HG03575 (cell line): ENCODE measurements around the gene CDC6.

Experiments used
- ATAC-seq: cut with Tn5 transposase; IDR thresholded peaks from one replicate; pipeline ENCODE4 v1.9.1; 2021; ENCODE audit not compliant: unreplicated experiment, insufficient number of reproducible peaks, low FRiP score; ENCODE audit errors: extremely low read depth

Gene CDC6

DNA sequence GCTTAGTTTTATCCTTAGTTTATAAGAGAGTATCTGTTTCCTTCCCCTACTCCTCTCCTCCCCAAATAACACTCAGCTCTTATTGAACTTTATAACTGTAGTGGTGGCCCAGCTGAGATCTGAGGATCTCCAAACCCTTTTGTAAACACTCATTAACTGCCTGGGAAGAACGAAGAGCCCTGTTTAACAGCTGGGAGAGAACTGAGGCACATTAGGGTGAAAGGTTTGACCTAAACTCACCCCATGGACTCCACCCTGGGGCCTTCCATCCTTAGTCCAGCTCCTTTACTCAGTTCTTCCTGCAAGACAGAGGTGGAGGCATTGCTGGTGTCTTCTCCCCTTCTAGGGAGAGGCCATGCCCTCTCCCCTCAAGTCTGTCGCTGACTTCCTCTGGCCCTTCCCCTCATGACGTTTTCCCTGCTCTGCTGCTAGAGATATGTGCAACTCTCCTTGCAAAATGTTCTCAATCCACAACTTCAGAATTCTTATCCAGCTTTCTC, 20.1 kb downstream of the CDC6 start:
- no peak for ATAC-seq

DNA sequence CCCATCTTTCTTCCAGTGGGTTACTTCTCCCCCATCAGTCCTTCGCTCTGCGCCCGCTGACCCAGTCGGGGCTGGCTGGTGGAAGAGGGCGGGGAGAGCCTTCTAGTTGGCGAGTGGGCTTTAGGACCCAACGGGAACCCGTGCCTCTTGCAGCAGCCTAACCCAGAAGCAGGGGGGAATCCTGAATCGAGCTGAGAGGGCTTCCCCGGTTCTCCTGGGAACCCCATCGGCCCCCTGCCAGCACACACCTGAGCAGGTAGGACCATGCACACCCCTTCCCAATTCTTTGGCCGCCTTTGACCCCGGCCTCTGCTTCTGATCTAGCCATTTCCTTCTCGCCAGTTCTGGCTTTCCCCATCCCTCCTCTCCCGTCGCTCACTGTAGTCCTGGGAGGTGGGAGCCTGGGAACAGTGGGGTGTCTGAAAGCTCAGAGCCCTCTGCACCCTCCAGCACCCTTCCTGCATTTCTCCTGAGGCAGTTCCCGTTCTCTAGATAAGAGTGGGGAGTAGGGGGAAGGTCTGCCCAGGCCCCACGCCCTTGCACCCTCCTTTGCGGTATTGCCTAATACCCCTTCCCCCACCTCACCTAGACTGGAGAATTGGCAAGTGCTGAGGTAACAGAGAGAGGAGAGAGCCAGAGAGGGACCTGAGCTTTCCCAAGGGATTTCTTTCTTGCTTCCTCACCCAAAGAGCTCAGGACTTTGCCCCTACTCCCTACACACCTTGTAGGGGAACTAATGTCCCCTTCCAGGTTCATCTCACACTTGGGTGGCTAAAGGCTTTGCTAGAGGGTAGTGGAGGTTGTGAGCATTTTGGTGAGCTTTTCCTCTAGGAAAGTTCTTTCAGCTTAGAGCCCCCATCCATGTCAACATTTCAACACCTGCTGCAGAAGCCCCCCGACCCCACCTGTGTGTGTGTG, 21.6 kb downstream of the CDC6 start, which contains the start of gene RARA:
Gene RARA (plus strand): TSS at position 150 of the 918 bp plus-strand sequence. CDS start 22,039 bp downstream, outside the sequence.
- no peak for ATAC-seq

DNA sequence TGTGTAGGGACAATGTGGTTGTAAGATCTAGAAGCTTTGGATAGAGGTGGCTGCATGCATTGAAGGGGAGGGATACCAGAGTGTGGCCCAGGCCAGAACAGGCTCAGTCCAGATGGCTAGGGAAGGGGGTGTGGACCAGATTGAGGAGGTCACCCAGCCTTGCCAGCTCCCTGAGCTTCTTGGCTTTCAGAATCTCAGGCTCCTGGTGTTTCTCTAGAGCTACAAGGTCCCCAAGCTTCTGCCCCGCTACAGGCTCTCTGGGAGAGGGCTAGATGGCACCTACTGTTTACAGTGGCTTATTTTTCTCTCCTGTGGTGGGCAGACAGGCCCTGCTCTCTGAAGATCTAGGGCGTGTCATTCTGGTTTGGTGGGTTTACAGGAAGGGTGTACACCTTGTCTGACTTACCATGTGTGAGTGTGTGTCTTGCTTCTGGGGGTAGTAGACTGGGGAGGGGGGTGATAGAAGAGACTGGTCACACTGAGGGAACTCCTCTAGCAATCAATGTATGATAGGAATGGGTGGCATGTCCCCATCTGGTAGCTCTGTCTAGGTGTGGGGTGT, 22.4 kb downstream of the CDC6 start:
- ATAC-seq: no peak

DNA sequence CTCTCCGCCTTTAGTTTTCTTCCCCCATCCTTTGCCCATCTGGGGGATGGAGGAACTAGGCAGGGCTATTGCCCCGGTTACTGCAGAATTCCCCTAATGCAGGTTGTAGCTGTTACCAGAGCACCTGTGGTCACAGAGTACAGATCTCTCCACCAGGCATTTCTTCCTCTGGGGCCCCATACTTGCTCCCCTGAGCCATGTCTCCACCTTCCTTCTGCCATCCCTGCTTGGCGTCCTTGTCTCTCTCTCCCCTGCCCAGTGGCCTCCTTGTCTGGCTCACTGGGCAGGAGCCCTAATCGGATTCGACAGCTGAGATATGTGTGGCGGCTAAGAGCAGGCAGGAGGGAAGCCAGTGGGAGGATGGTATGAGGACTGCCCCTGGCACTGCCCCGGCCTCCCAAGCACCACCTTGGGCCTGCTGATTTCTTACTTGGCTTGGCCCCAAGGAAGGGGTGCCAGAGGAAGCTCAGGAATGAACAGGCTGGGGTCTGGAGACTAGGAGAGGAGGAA, 23.3 kb downstream of the CDC6 start:
- no peak for ATAC-seq

DNA sequence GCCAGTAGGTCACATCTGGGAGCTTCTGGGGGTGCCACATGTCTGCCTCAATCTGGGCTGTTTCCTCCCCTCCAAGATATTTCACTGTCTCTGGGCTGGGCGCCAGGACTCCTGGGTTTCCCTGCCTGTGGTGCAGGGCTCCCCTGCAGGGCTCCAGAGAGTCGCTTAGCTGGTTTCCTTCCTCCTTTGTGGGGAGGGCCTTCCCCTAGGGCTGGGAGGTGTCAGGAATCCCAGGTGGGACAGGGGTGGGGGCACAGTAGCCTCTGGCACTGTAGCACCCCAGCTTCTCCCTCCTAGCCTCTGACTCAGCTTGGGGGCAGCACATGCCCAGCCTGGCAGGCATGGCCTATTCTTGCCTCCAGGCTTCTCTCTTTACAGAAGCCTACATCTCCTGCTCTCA, 23.9 kb downstream of the CDC6 start:
- no peak for ATAC-seq

DNA sequence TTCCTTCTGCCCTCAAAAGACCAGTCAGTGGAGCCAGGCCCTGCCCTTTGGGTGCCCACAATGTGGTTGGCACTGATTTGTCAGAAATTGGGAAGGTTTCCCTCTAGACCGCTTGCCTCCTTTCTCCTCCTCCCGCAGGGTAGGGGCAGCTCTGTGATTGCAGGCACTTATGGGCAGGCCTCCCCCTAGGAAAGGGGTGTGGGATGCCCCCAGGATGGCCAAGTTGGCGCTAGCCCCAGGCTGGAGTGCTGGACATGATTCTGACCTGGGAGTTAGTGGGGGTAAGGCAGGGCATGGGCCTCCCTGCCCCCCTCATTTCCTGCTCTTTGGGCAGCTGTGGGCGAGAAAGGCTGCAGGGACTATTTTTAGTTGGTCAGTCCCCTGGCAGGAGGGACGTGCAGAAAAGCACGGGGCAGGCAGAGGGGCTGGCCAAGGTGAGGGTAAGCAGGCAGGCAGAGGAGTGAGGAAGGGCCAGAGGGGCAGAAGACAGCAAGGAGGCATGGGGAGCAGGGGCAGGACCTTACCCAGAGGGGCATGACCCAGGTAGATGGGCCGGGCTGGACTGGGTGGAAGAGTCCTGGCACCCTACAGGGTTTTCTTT, 24.6 kb downstream of the CDC6 start:
- no peak for ATAC-seq

DNA sequence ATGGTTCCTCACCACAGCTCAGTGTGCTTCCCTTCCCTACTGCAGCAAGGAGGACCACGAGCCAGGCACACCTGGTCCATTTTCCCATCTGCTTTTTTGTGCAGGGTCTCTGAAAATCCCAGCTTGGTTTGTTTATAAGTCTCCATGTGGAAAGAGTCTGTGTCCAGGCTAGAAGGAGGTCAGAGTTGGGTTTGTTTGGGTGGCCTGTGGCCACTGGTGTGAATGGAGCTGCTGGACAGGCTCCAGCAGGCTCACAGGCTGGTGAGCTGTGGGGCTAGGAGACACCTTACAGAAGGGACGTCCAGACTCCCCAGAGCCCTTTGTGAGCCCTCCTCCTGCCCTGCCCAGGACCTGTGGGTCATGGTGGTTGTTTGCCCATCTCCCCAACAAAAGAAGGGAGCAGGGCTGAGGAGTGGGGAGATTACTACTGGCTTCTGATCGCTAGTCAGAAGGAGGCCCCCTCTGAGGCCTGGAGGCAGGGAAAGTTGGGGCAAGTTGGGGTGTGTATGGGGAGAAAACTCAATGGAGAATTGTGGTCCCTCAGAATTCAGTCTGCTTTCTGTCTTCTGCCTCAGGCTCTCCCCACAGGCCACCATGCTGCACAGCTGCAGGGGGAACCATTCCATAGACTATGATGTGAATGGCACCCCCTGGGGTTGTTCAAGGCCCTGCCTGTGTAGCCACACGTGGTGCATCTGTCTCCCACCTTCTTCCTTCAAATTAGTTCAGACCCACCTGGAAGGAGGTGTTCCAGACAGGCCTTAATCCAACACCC, 25.4 kb downstream of the CDC6 start:
- ATAC-seq: no peak

DNA sequence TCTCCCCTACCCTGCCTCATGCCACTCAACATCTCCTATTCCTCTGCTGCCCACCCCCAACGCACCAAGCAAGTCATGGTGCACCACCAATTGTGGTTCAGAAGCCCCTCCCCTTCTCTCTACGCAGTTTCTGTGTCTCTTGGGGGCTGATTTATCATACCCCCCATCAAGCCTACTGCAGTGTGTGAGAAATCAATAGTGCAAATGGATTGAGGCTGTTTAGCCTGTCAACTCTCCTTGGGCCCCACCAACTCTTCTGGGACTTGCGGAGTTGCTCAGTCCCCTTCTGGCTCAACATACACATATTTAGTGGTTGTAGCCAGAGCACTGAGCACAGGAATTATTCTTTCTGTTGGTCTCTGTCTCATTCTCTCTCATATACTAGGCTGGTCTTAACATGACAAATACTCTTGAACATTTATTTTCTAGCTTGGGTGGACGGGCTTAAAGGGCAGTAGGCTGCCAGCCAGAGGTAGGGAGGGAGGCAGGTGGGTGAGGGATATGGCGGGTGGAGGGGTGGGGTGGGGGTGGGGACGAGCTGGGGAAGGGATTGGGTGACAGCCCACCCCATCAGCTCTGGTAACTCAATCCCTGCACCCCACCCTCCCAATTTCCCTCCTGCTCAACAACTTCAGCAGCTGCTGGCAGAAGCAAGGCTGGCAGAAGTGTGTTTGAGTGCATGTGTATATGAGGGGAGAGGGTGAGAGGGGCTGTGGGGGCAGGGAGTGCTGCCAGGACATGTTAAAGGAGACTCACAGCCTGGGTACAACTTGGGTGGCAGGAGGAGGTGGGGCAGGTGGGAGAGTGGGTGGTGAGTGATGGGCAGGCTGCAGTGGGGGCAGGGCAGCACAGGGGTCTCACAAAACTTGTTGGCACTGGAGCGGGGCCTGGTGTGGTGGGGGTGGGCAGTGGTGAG, 26.2 kb downstream of the CDC6 start:
- no peak for ATAC-seq

DNA sequence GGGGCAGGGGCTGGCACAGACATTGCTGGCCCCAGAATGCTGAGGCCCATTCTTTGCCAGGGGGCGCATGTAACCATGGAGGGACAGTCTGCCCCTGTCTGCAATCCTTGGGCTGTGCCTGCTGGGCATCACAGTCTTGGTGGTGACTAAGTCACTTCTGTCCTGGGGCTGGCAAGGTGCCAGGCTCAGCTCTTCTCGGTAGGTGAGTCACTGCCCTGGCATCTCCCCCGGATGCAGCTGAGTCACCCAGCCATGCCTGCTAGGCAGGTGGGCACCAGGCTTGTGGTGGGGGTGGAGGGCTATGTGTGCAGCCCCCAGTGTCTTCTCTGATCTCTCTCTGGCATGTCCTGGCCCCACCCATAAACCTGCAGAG, 26.9 kb downstream of the CDC6 start:
- no peak for ATAC-seq

DNA sequence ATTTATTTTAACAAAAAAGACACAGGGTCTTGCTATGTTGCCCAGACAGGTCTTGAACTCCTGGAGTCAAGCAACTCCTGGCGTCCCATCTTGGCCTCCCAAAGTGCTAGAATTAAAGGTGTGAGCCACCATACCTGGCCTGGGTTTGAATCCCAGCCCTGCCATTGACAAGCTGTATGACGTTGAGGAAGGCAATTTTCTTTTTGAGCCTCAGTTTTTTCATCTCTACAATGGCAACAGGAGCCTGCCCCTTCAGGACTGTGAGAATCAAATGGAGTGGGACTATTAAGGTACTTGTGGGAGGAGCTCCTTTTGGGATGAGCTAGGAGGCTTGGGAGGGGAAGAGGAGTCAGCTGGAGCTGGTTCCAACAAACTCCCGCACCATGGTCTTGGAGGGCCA, 27.5 kb downstream of the CDC6 start:
- no peak for ATAC-seq

DNA sequence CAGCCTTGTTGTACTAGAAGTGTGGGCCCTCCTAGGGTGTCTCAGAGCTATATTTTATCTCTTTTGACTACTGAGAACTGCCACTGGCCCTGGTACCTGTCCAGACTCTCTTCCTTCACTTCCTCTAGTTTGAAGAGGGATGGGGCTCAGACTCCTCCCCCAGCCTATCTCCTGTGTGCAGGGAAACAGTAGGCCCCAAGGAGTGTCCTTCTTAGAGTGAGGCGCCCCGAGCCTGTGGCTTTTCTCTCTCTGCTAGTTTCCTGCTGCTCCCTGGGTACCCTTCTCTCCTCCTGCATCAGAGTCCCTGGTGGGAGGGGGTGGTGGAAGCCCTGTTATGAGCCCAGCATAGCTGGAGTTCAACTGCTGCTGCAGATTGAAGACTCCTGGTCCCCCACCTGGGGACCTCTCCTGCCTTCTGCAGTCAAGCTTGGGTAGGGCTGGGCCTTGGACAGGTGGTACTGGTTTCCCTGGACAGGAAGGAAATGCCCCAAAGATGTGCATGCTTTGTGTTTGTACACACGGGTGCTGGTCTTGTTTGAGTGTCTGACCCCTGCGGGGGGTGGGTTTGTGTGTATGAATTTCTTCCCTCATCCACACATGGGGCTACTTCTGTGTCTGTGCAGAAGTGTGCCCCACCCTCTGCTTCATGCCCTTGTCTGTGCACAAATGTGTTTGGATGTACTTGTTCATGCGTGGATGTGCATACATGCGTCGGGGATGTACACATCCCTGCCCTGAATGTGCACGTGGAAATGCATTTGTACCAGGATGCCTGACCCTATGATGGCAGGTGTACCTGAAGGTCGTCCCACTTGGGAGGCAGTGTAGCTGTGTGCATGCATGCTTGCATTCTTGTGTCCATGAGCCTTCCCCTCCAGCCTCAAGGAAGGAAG, 28.2 kb downstream of the CDC6 start:
- no peak for ATAC-seq

DNA sequence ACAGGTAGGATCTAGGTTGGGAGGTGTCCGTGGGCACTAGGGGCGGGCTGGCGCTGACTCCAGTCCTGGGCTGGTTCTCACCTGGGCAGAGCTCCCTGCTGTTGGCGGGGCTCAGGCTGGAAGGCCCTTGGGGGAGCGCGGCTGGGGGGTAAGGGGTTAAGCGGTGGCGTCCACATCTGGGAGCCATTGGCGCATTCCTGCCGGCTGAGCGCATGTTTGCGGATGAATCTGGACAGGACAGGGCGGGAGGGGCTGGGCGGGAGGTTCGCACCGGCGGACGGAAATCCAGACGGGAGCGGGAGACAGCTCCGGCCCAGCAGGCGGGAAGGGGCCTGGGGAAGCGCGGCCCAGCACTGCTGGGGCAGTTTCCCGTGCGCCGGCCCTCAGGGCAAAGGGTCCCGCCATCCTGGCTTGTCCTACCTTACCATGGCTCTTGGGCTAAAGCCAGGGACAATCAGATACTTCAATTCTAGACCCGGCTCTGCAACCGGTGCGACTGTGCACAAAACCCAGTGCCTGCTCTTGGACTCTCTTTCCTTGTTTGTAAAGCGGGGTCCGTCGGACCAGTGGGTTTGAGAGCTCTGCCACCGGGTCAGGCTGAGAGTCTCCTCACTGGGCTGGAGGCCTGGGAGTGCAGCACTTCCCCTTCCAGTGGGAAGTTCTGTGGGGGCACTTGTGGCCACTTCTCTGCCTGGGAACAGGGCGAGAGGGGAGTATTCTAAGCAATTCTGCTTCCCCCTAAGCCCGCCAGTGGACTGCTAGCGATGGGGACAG, 29.1 kb downstream of the CDC6 start:
- no peak for ATAC-seq

DNA sequence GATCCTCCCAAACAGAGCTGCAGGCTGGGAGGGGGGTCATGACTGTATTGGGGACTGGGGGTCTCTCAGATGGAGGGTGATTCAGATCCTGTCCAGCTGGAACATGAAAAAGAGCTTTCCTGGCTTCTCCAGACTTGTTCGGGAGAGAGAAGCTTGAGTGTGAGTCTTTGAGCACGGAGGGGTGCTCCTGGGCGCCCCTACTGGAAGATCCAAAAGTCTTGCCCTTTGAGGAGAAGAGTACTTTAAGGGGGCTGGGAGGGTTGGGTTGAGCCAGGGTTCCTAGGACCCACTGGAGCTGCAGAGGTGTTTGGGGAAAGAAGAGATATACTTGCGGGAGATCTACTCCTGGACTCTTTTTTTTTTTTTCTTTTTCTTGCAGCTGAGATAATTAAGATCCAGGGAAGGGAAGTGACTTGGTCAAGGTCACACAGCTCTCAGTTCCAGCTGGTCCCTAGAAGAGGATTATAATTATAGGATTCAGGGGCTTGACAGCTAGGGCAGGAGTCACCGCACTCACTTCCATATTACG, 29.7 kb downstream of the CDC6 start:
- no peak for ATAC-seq

DNA sequence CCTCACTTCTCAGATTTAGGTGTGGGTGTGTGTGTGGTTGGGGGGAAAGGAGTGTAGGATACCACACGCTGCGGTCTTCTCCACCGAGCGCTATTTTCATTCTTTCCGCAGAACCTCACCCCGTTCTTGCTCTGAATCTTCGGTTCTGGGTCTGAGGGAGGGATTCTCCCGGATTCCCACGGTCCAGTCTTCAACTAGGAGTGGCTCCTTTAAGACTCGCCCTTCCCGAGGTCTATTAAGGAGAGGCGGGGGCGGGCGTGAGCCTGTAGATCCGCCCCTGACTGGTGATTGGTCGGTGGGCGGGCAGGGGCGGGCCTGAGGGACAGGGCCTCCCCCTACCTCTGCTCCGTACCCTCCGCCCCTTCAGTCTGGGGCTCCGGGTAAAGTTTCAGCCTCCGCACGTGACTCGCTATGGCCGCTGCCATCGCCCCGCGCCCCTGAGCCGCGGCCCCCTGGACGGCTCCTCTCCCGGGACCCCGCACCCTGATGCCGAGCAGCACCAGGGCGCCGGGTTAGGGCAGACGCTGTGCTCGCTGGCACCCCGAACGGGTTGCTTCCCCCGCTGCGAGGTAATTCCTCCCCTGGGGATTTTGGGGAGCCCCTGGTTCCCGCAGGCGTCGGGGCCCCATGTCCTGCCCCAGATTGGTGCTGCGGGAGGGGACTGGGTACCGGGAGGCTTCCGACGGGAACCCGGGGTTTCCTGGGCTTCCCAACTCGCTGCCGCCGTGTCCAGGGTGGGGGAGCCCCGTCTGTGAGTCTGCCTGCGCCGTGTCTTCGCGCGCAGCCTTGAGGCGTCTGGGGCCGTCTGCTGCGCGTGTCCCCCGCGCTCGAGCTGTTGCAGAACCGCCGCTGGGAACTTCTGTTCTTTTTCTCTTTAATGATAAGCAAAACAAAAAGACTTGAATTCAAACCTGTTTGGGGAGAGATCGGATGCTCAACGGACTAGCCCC, 30.5 kb downstream of the CDC6 start:
- ATAC-seq: no peak

DNA sequence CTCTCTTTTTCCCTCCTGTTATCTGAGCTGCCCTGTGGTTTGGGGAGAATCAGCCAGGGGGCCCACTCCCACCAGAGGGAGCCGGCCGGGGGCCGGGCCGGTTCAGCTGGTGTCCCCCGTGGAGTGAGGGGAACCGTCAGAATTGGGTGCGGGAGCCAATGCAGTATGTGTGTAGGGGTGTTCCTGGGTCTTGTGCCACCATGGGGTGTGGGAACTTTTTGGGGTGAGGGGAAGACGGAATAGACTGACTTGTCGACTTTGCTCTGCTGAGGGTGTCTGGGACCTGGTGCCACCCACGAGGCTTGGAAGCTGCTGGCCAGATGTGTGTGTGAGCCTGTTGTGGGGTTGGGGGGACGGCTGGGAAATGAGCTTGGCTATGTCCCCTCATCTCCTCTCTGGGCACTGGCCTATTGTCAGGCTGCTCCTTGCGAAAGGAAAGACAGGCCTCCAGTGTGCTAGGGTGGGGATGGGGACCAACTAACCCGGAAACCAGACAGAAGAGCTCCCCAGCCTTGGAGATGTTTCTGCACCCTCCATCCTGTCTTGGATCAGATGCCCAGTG, 31.2 kb downstream of the CDC6 start:
- ATAC-seq: no peak
